Kidney capillary endothelial cell (primary cell): Measurements from ENCODE around the gene TNFRSF12A.
A peak's percentile ranks its signal among the peaks of the same experiment; 100 is the strongest.

Experiments
- DNase-seq: peaks from one replicate; pipeline ENCODE4 v3.0.0-alpha.2; 2018; ENCODE audit warnings: low spot score

Gene TNFRSF12A, protein sequence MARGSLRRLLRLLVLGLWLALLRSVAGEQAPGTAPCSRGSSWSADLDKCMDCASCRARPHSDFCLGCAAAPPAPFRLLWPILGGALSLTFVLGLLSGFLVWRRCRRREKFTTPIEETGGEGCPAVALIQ

GRCh38 chr16:3020247-3020603, at the start of gene TNFRSF12A:
Gene TNFRSF12A, plus strand, starts transcription at chr16:3020368. Its CDS starts 30 bp downstream, at chr16:3020398.
- DNase-seq: peak; percentile 76

DNA sequence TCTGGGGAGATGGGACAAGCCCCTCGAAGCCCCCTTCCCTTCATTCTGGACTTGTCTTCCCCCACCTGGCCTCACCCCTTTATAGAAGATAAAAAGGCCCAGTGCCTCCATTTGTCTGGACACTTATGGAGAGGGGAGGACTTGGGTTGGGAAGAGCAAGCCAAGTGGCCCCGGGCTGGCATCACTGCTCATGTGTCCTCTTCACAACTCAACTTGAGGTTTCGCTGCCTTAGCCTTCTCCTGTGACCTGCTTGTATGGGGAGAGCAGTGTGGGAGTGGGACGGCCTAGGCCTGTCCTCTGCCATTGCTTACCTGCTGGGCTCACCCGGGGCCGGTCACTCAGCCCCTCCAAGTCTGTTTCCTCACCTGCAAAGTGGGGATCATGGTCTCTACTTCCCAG, 49.6 kb upstream of the TNFRSF12A start:
- DNase-seq: no peak

DNA sequence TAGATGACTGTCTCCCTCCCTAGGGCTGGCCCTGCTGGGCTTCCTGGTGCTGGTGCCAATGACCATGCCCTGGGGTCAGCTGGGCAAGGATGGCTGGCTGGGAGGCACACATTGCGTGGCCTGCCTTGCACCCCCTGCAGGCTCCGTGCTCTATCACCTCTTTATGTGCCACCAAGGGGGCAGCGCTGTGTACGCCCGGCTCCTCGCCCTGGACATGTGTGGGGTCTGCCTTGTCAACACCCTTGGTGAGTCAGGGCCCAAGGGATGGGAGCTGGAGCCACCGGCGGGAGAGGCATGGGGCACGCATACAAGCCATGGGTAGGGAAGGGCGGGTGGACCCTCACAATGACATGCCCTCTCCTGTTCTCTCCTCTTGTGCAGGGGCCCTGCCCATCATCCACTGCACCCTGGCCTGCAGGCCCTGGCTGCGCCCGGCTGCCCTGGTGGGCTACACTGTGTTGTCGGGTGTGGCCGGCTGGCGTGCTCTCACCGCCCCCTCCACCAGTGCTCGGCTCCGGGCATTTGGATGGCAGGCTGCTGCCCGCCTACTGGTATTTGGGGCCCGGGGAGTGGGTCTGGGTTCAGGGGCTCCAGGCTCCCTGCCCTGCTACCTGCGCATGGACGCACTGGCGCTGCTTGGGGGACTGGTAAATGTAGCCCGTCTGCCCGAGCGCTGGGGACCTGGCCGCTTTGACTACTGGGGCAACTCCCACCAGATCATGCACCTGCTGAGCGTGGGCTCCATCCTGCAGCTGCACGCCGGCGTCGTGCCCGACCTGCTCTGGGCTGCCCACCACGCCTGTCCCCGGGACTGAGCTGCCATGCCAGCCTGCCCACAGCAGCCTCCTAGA, 48.8 kb upstream of the TNFRSF12A start:
- DNase-seq: no peak

GRCh38 chr16:2971985-2972784, 48.0 kb upstream of the TNFRSF12A start:
- DNase-seq: no peak

- no peak for DNase-seq
These were observed 47.1 kb upstream of the TNFRSF12A start for GRCh38 chr16:2973093-2973492.

DNA sequence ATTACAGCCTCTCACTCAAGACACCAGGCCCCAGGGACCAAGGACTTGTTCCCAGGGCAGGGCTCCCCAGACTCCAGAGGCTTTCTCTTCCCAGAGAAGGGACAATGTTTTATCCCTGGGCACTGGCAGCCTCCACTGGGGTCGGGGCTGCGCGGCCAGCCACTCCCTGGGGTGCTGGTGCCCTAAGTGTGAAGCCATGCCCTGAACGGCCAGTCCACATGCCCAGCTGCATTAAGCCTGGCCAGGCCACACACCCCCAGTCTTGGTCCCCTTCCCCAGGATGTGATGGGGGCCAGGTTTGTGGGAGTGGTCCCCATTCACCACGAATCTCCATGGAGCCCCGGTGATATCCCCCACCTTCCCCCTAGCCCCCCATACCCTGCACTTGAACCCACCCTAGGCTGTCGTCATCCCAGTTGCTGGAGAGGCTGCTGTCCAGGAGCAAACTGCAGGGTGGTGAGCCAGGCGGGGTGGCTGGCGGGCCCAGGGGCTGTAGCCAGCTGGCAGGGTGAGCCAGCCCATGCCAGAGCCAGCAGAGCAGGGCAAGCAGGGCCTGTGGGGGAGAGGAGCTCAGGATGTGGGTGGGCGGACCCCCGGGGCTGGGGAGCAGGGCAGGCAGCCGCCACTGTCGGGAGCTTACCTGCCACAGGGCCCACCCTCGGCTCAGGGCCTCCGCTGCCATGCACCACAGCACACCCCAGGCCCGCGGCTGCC, 46.4 kb upstream of the TNFRSF12A start:
- no peak for DNase-seq

DNA sequence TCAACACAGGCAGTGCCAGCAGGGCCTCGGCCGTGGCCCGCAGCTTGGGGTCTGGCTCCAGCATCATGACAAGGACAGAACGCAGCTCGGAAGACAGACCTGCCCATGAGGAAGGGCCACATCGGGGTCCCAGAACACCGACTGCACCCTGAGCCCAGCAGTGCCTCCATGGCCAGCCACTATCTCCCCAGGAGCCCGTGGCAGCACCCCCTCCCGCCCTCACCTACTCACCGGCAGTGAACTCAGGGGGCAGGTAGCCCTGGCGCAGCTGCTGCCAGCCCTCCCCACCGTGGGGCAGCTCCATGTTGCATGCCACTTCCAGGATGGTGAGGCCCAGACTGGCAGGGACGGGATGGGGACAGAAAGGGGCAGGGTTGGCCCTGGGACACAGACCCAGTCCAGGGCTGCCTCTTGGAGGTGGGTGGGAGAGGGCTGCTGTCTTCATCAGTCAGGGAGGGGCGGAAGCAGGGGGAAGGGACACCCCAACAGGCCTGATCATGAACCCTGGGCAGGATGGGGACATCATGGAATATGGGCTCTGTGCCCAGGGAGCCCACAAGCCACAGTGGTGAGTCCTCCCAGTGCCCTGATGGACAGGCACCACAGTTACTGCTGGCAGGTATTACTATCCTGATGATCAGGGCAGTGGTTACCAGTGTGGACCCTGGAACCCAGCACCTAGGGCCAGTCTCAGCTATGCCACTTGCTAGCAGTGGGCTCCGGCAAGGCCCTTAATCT, 45.7 kb upstream of the TNFRSF12A start:
- DNase-seq: no peak

DNA sequence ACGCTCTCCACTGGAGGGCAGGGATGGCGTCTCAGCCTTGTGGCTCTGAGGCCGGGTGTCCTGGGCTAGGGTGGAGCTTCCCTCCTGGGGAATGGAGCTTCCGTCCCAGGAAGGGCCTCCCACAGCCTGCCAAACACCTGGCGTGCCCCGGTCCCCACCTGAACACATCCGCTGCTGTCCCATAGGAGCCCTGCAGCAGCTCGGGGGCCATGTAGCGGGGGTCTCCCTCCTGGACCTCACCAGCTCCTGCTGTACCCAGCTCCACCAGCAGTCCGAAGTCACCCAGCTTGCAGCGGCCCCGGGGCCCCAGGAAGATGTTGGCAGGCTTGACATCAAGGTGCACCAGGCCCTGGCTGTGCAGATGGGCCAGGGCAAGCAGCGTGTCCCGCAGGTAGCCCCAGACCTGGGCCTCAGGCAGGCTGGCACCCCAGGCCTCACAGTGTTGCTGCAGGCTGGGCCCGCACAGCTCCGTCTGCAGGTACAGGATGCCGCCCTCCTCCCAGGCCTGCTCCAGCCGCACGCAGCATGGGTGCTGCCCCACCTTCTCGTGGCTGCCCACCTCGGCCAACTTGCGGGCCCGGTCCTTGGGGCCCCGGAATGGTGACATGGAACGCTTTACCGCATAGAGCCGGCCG, 44.9 kb upstream of the TNFRSF12A start:
- DNase-seq: no peak

- no peak for DNase-seq
These were observed 44.0 kb upstream of the TNFRSF12A start for GRCh38 chr16:2976201-2976600.

DNA sequence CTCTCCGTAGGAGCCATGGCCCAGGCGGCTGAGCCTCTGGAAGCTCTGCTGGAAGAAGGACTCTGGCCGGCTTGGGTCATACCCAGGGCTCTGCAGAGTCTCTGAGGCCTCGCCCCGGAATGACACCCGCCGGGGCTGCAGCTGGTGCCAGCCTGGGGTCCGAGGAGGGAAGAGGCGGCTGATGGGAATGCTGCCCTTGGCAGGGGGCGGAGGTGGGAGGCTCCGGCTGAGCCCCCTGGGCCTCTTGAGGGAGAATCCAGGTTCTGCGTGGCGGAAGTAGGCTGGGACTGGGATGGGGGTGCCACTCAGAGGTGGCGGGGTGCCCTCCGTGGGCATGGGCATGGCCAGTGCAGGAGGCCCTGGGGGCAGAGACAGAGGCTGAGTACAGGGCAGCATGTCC, 43.5 kb upstream of the TNFRSF12A start:
- DNase-seq: no peak

GRCh38 chr16:2977440-2977839, 42.7 kb upstream of the TNFRSF12A start:
- DNase-seq: no peak

GRCh38 chr16:2979669-2980226, 40.4 kb upstream of the TNFRSF12A start:
- no peak for DNase-seq

- DNase-seq: peak; percentile 90
These were observed 39.7 kb upstream of the TNFRSF12A start, which contains the start of gene PKMYT1 for GRCh38 chr16:2980227-2981176. Gene PKMYT1, minus strand, starts transcription at chr16:2980446. Its CDS starts 789 bp downstream, at chr16:2979657.

DNA sequence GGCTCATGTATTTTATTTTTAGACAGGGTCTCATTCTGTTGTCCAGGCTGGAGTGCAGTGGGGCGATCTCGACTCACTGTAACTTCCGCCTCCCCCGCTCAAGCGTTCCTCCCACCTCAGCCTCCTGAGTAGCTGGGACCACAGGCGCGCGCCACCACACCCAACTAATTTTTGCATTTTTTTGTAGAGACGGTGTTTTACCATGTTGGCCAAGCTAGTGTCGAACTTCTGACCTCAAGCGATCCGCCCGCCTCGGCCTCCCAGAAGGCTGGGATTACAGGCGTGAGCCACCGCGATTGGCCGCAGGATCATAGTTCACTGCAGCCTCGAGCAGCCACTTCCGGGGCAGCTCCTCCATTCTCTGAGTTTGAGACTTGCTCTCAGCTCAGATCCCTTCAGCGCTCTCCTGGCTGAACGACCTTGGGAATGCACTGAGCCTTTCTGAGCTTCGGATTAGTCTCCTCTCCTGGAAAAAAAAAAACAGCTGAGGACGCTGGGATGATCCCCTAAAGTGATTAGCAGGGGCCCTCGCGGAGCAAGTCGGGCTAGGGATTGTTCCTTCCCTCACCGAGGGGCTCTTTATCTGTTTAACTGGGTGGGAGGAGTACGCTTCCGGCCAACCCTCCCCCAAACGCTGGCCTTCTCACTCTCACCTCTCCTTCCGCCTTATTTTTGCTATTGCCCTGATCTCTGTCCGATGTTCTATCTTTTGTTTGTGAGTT, 38.8 kb upstream of the TNFRSF12A start:
- DNase-seq: no peak

GRCh38 chr16:2981899-2982250, 38.3 kb upstream of the TNFRSF12A start:
- DNase-seq: no peak

DNA sequence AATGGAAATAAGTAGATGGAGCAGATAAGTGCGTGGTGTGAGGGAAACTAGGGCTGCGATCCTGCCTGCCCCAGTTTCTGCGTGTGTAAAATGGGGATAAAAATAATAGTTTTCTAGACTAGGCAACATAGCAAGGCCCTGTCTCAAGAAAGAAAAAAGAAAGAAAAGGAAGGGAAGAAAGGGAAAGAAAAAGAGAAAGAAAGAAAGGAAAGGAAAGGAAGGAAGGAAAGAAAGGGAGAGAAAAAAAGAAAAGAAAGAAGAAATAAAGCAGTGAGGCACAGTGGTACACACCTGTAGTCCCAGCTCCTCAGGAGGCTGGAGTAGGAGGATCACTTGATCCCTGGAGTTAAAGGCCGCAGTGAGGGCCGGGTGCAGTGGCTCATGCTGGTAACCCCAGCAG, 37.8 kb upstream of the TNFRSF12A start:
- no peak for DNase-seq

GRCh38 chr16:2983706-2984136, 36.4 kb upstream of the TNFRSF12A start:
- peak; percentile 65 for DNase-seq

GRCh38 chr16:2985462-2985861, 34.7 kb upstream of the TNFRSF12A start:
- DNase-seq: no peak

GRCh38 chr16:2985893-2986355, 34.2 kb upstream of the TNFRSF12A start:
- DNase-seq: no peak
